MM.1S (cell line): ENCODE measurements around the gene RUSC2.

Source experiments
- DNase-seq: peaks from one replicate; pipeline ENCODE4 v3.0.0-alpha.2; 2015
- H2AFZ ChIP-seq: fragments of 300-600 bp; sonication (generic); 2 replicates; pipeline ENCODE4 v1.6.0; 2016; ENCODE audit warnings: antibody characterized with exemption, low read length
- H3F3A ChIP-seq: fragments of 300-600 bp; sonication (generic); 2 replicates; pipeline ENCODE4 v1.6.1; 2016; ENCODE audit warnings: mild to moderate bottlenecking, antibody characterized with exemption, low read length, moderate library complexity, mixed read lengths; ENCODE audit not compliant: insufficient read depth
- H3K27ac ChIP-seq: fragments of 300-600 bp; sonication (generic); 2 replicates; pipeline ENCODE4 v1.5.1; 2016; ENCODE audit warnings: mild to moderate bottlenecking, low read length
- H3K27me3 ChIP-seq: fragments of 300-600 bp; sonication (generic); replicated peaks from 2 replicates; pipeline ENCODE4 v1.6.0; 2016; ENCODE audit warnings: low read length; ENCODE audit not compliant: insufficient read depth
- H3K36me3 ChIP-seq: fragments of 300-600 bp; sonication (generic); replicated peaks from 2 replicates; pipeline ENCODE4 v1.6.1; 2016; ENCODE audit warnings: mild to moderate bottlenecking, low read length, mixed read lengths; ENCODE audit not compliant: insufficient read depth
- H3K4me1 ChIP-seq: fragments of 300-600 bp; sonication (generic); 2 replicates; pipeline ENCODE4 v1.6.1; 2016; ENCODE audit warnings: low read length, mixed read lengths
- H3K4me2 ChIP-seq: fragments of 300-600 bp; sonication (generic); 2 replicates; pipeline ENCODE4 v1.6.0; 2016; ENCODE audit warnings: low read depth, low read length
- H3K4me3 ChIP-seq: fragments of 300-600 bp; sonication (generic); 2 replicates; pipeline ENCODE4 v1.5.1; 2016; ENCODE audit warnings: low read length, mixed read lengths
- H3K79me2 ChIP-seq: fragments of 300-600 bp; sonication (generic); 2 replicates; pipeline ENCODE4 v1.6.1; 2016; ENCODE audit warnings: mixed run types, low read length, mixed read lengths
- H3K9ac ChIP-seq: fragments of 300-600 bp; sonication (generic); 2 replicates; pipeline ENCODE4 v1.6.1; 2016; ENCODE audit warnings: low read length, mixed read lengths
- H3K9me2 ChIP-seq: fragments of 300-600 bp; sonication (generic); replicated peaks from 2 replicates; pipeline ENCODE4 v1.6.1; 2016; ENCODE audit warnings: mild to moderate bottlenecking, low read length, mixed read lengths; ENCODE audit not compliant: insufficient read depth
- H3K9me3 ChIP-seq: fragments of 300-600 bp; sonication (generic); replicated peaks from 2 replicates; pipeline ENCODE4 v1.6.1; 2016; ENCODE audit warnings: mild to moderate bottlenecking, low read length, mixed read lengths; ENCODE audit not compliant: insufficient read depth
- H4K20me1 ChIP-seq: fragments of 300-600 bp; sonication (generic); 2 replicates; pipeline ENCODE4 v1.6.1; 2016; ENCODE audit warnings: mild to moderate bottlenecking, low read length, moderate library complexity, mixed read lengths; ENCODE audit not compliant: insufficient read depth
- EZH2 ChIP-seq: fragments of 300-600 bp; sonication (generic); optimal IDR thresholded peaks from 2 replicates; pipeline ENCODE3; 2017; ENCODE audit warnings: low read depth, mild to moderate bottlenecking, antibody characterized with exemption, low read length, mixed read lengths
- EZH2phosphoT487 ChIP-seq: fragments of 300-600 bp; sonication (generic); IDR thresholded peaks from 2 replicates; pipeline ENCODE4 v1.6.1; 2018; ENCODE audit warnings: antibody characterized with exemption, low read length
- TF ChIP-seq, protein P1 (sequence below): fragments of 300-600 bp; sonication (generic); IDR thresholded peaks from 2 replicates; pipeline ENCODE4 v1.5.1; 2016; ENCODE audit warnings: antibody characterized with exemption, low read length, mixed read lengths

Gene RUSC2

DNA sequence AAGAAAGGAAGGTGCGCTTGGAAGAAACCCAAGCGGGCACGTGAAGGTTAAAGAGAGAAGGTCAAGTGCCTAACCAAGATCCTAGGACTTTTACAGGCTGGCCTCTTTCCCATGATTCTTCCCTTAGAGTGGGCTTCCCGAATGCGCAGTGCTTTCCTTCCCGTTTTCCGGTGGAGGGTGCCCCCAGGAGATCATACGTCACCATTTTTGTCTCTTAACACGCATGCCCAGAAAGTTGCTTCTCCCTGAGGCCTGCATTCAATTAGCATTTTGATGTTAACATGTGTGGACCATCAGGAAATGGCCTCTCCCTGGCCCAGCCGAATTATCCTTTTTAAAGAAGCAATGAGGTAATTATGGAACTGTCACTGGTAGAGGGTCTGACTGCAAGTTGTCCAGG is 1.9 kb upstream of the RUSC2 start:
- Histone ChIP-seq H3K27ac (no peak overlapping the region), H4K20me1 (no peaks in the 10 kb centered on the region), H3K79me2 (no peaks in the 10 kb centered on the region; the same call in 1 of the 2 replicates), H3K4me3 (no peak overlapping the region), H3K9ac (no peak overlapping the region), H3K9me3 (no peaks in the 10 kb centered on the region), H3K4me2 (no peak overlapping the region), H3K4me1 (no peaks in the 10 kb centered on the region; the same call in 1 of the 2 replicates), H2AFZ (no peak overlapping the region), H3K36me3 (no peaks in the 10 kb centered on the region), H3F3A (peaks cover 9% of the 10 kb centered on the region; the same call in 1 of the 2 replicates), H3K27me3 (no peaks in the 10 kb centered on the region), H3K9me2 (no peaks in the 10 kb centered on the region)
- TF ChIP-seq EZH2 (no peak), EZH2phosphoT487 (no peak)
- TF ChIP-seq, protein P1, sequence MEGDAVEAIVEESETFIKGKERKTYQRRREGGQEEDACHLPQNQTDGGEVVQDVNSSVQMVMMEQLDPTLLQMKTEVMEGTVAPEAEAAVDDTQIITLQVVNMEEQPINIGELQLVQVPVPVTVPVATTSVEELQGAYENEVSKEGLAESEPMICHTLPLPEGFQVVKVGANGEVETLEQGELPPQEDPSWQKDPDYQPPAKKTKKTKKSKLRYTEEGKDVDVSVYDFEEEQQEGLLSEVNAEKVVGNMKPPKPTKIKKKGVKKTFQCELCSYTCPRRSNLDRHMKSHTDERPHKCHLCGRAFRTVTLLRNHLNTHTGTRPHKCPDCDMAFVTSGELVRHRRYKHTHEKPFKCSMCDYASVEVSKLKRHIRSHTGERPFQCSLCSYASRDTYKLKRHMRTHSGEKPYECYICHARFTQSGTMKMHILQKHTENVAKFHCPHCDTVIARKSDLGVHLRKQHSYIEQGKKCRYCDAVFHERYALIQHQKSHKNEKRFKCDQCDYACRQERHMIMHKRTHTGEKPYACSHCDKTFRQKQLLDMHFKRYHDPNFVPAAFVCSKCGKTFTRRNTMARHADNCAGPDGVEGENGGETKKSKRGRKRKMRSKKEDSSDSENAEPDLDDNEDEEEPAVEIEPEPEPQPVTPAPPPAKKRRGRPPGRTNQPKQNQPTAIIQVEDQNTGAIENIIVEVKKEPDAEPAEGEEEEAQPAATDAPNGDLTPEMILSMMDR: no peak
- DNase-seq: no peak

DNA sequence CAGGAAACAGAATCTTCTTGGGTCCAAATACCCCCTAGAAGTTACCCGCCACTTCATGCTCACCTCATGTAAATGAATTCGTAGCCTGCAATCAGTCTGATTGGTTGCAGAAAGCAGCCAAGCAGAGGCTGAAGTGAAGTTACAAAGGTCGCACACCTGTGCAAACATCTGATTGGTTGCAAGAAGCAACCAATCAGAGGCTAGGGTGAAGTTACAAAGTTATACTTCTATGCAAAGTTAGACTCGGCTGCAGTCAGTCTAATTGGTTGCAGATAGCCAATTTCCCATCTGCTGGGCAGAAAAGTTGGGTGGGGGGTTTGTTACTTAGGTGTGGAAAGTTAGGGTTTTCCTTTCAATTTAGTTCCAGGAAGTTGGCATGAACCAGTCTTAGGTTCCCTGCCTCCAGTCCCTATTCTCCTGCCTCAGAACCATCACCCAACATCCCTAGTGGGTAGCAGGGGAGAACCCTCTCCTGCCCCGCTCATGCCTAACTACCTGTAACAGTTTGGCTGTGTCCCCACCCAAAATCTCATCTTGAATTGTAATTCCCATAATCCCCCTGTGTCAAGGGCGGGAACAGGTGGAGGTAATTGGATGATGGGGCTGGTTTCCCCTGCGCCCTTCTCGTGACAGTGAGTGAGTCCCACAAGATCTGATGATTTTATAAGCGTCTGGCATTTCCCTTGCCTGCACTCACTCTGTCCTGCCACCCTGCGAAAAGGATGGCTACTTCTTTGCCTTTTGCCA is 1.2 kb upstream of the RUSC2 start:
- no peaks in the 10 kb centered on the region; the same call in 1 of the 2 replicates for H3K79me2 ChIP-seq
- peak overlapping the region; percentile 71 for H2AFZ ChIP-seq
- H3K4me3 ChIP-seq: peak overlapping the region; percentile 57
- H3K27ac ChIP-seq: no peak overlapping the region
- TF ChIP-seq EZH2phosphoT487: no peak
- TF ChIP-seq, protein P1: no peak
- no peak for TF ChIP-seq EZH2
- no peaks in the 10 kb centered on the region for H3K9me2 ChIP-seq
- H3K9me3 ChIP-seq: no peaks in the 10 kb centered on the region
- H3K4me1 ChIP-seq: no peaks in the 10 kb centered on the region; the same call in 1 of the 2 replicates
- H3K4me2 ChIP-seq: peak overlapping the region; percentile 63
- no peaks in the 10 kb centered on the region for H4K20me1 ChIP-seq
- H3K36me3 ChIP-seq: no peaks in the 10 kb centered on the region
- DNase-seq: no peak
- no peaks in the 10 kb centered on the region for H3K27me3 ChIP-seq
- H3K9ac ChIP-seq: no peak overlapping the region
- H3F3A ChIP-seq: peaks cover 9% of the 10 kb centered on the region; the same call in 1 of the 2 replicates

DNA sequence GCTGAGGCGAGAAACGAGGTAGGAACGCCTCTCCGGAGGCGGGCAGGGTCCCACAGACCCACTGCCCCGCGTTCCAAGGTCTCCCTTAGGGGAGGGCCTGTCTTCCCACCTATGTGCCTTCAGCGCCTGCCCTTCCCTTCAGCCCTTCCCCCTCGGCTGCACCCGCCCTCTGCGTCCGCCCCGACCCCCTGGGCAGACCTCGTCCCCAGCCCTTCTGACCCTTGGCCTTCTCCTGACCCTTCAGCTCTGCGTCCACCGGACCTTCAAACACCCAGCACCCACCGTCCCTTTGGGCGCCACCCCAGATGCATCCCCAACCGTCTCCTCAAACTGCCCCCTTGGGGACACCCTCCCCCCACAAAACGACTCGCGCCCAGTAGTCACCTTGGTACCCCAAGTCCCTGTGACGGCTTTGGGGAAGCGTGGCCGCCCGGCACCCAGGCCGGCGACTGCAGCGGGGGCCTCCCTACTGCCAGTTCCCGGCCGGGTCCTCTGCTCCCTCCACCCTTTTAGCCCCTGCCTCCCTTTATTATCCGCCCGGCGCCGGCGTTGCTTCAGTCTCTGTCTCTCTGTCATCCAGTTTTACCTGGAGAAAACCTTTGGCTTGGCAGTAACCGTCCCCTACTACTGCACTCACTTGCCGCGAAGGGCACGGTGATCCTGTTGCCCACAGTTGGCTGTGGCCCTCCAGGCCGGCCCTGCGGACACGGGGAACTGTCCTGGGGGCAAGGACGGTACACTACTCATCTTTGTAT is 421 bp downstream of the RUSC2 start:
- no peaks in the 10 kb centered on the region; the same call in 1 of the 2 replicates for H3K79me2 ChIP-seq
- H3K9ac ChIP-seq: peak overlapping the region; percentile 45; the same call in 1 of the 2 replicates
- H3F3A ChIP-seq: peaks cover 9% of the 10 kb centered on the region; the same call in 1 of the 2 replicates
- H3K27me3 ChIP-seq: no peaks in the 10 kb centered on the region
- H3K4me2 ChIP-seq: peak overlapping the region; percentile 63
- TF ChIP-seq EZH2 (no peak), EZH2phosphoT487 (no peak)
- TF ChIP-seq, protein P1: no peak
- peak overlapping the region; percentile 71 for H2AFZ ChIP-seq
- peak overlapping the region; percentile 57 for H3K4me3 ChIP-seq
- DNase-seq: no peak
- H3K9me3 ChIP-seq: no peaks in the 10 kb centered on the region
- H3K27ac ChIP-seq: no peak overlapping the region
- H3K9me2 ChIP-seq: no peaks in the 10 kb centered on the region
- no peaks in the 10 kb centered on the region for H4K20me1 ChIP-seq
- H3K4me1 ChIP-seq: no peaks in the 10 kb centered on the region; the same call in 1 of the 2 replicates
- no peaks in the 10 kb centered on the region for H3K36me3 ChIP-seq
